B cell (primary cell): ENCODE results near the gene SLC35G6. TPM values are rescaled to one million over a fixed set of nuclear protein-coding genes. Genes with fewer than 3 reads are reported as not detected.
A peak's percentile ranks its signal among the peaks of the same experiment; 100 is the strongest.

ENCODE experiments used
- ATAC-seq: fragments of 200-7000 bp; cut with Tn5 transposase; one replicate; pipeline ENCODE4 v1.10.0; 2021; ENCODE audit warnings: low read depth, mild to moderate bottlenecking, moderate number of reproducible peaks, moderate library complexity
- CTCF ChIA-PET: fragments of 350-600 bp; sonication (Branson Sonifier 250); formaldehyde crosslinking; loops from one replicate; lab custom pipeline; 2021; ENCODE audit warnings: antibody characterized with exemption, inconsistent platforms; lab: Charles Lee
- POLR2A ChIA-PET: fragments of 350-600 bp; sonication (Branson Sonifier 250); formaldehyde crosslinking; loops from one replicate; lab custom pipeline; 2021; ENCODE audit warnings: antibody characterized with exemption; lab: Charles Lee
- DNase-seq: peaks from one replicate; pipeline ENCODE4 v3.0.0; 2013
- H2AFZ ChIP-seq: 2 replicates; pipeline ENCODE4 v1.6.1; 2012; ENCODE audit warnings: mild to moderate bottlenecking, low read depth, low read length; ENCODE audit not compliant: insufficient read depth, poor library complexity, severe bottlenecking
- H3K27ac ChIP-seq, 2 donors: 1 replicate in 1 of 2; 2 replicates in 1 of 2; pipeline ENCODE4 v1.5.1; 2012 to 2013; ENCODE audit warnings: low read length in 2 of 2, mild to moderate bottlenecking in 2 of 2, moderate library complexity in 1 of 2
- H3K27me3 ChIP-seq, 4 experiments: fragments of 200-600 bp in 1 of 4; sonication (generic) in 1 of 4; replicated peaks in 1 of 4; 1 replicate in 2 of 4; 2 replicates in 2 of 4; pipeline versions ENCODE4 v1.6.1 to v1.7.0; 2013 to 2016; ENCODE audit warnings: low read length in 3 of 4, mild to moderate bottlenecking in 2 of 4, mixed read lengths in 1 of 4, moderate library complexity in 1 of 4; ENCODE audit not compliant: insufficient read depth in 4 of 4, control insufficient read depth in 3 of 4; ENCODE audit errors: control extremely low read depth in 1 of 4
- H3K36me3 ChIP-seq, 2 experiments: replicated peaks in 1 of 2; 1 replicate in 1 of 2; 2 replicates in 1 of 2; pipeline versions ENCODE4 v1.6.1 to v1.7.1; 2013; ENCODE audit warnings: low read length in 1 of 2; ENCODE audit not compliant: insufficient read depth in 2 of 2, control insufficient read depth in 1 of 2; ENCODE audit errors: control extremely low read depth in 1 of 2, extremely low read depth in 1 of 2
- H3K4me1 ChIP-seq, 2 donors: fragments of 200-600 bp in 1 of 2; sonication (generic) in 1 of 2; 1 replicate in 1 of 2; 2 replicates in 1 of 2; pipeline versions ENCODE4 v1.5.1 to v1.6.1; 2013 to 2017; ENCODE audit warnings: low read length in 2 of 2; ENCODE audit not compliant: control insufficient read depth in 2 of 2, insufficient read depth in 2 of 2
- H3K4me2 ChIP-seq: replicated peaks from 2 replicates; pipeline ENCODE3; 2012; ENCODE audit warnings: mild to moderate bottlenecking, low read depth, low read length; ENCODE audit not compliant: poor library complexity, severe bottlenecking
- H3K4me3 ChIP-seq, 5 experiments: fragments of 200-600 bp in 1 of 5; sonication (generic) in 1 of 5; 1 replicate in 3 of 5; 2 replicates in 2 of 5; pipeline versions ENCODE4 v1.5.1 to v1.7.0; 2011 to 2016; ENCODE audit warnings: low read length in 4 of 5, mild to moderate bottlenecking in 4 of 5, low read depth in 2 of 5, control low read depth in 1 of 5, moderate library complexity in 1 of 5; ENCODE audit not compliant: insufficient read depth in 1 of 5; ENCODE audit errors: control extremely low read depth in 1 of 5, extremely low read depth in 1 of 5
- H3K79me2 ChIP-seq: fragments of 200-600 bp; sonication (generic); one replicate; pipeline ENCODE4 v1.6.0; 2016; ENCODE audit warnings: low read length; ENCODE audit not compliant: control insufficient read depth, insufficient read depth
- H3K9ac ChIP-seq: fragments of 200-600 bp; sonication (generic); 2 replicates; pipeline ENCODE4 v1.6.1; 2017; ENCODE audit warnings: mild to moderate bottlenecking, low read length, moderate library complexity
- H3K9me3 ChIP-seq, 3 donors: one replicate each; pipeline versions ENCODE4 v1.6.1 to v1.7.1; 2013; ENCODE audit warnings: low read length in 2 of 3; ENCODE audit not compliant: control insufficient read depth in 2 of 3, insufficient read depth in 1 of 3; ENCODE audit errors: control extremely low read depth in 1 of 3
- H4K20me1 ChIP-seq: 2 replicates; pipeline ENCODE4 v1.6.0; 2012; ENCODE audit warnings: mild to moderate bottlenecking, low read length; ENCODE audit not compliant: insufficient read depth, control insufficient read depth, poor library complexity, severe bottlenecking
- H3K27ac Mint-ChIP-seq: one replicate; pipeline ENCODE4 v1.8.0; 2021; ENCODE audit warnings: mixed read lengths
- H3K27me3 Mint-ChIP-seq: one replicate; pipeline ENCODE4 v1.8.0; 2021; ENCODE audit warnings: mixed read lengths
- H3K4me1 Mint-ChIP-seq: one replicate; pipeline ENCODE4 v1.8.0; 2021; ENCODE audit warnings: mixed read lengths
- H3K4me3 Mint-ChIP-seq: one replicate; pipeline ENCODE4 v1.8.0; 2021; ENCODE audit warnings: mixed read lengths
- H3K9me3 Mint-ChIP-seq: one replicate; pipeline ENCODE4 v1.8.0; 2022; ENCODE audit warnings: mixed read lengths; ENCODE audit not compliant: insufficient read depth
- CTCF ChIP-seq: fragments of 200-600 bp; IDR thresholded peaks from one replicate; pipeline ENCODE4 v1.8.0; 2022; ENCODE audit warnings: antibody characterized with exemption, mild to moderate bottlenecking
- EZH2 ChIP-seq: IDR thresholded peaks from 2 replicates; pipeline ENCODE4 v1.6.1; 2012; ENCODE audit warnings: borderline replicate concordance, low read depth, mild to moderate bottlenecking, moderate library complexity, low read length; ENCODE audit not compliant: insufficient read depth, poor library complexity, severe bottlenecking
- WGBS: methylation state at CpG from one replicate; pipeline ENCODE4 v1.1.5; 2013; ENCODE audit warnings: missing lambda C conversion rate; ENCODE audit not compliant: insufficient coverage; 5-methylcytosine and 5-hydroxymethylcytosine counted together
- intact Hi-C: fragments of 100-400 bp; cut with micrococcal nuclease; formaldehyde crosslinking; loops from one replicate; pipeline ENCODE4 v1.10.0; 2022
- polyA plus RNA-seq: library from polyadenylated mRNA; depleted of rRNA; stranded (reverse); fragments of >200 nt; gene quantifications from 2 replicates; pipeline ENCODE4 v1.2.3, GENCODE V29; 2012
- total RNA-seq, 2 donors: library from RNA; stranded (reverse); fragments of 120-200 nt in 1 of 2; gene quantifications; 1 replicate in 1 of 2; 2 replicates in 1 of 2; pipeline versions ENCODE4 v1.2.3 to v1.2.4, GENCODE V29; 2013 to 2022

SLC35G6 gene
- total and polyA plus RNA-seq, 2 donors (not counting 1 experiment from before 2014, with no cell fraction given): 0.04 to 0.30 TPM

DNA sequence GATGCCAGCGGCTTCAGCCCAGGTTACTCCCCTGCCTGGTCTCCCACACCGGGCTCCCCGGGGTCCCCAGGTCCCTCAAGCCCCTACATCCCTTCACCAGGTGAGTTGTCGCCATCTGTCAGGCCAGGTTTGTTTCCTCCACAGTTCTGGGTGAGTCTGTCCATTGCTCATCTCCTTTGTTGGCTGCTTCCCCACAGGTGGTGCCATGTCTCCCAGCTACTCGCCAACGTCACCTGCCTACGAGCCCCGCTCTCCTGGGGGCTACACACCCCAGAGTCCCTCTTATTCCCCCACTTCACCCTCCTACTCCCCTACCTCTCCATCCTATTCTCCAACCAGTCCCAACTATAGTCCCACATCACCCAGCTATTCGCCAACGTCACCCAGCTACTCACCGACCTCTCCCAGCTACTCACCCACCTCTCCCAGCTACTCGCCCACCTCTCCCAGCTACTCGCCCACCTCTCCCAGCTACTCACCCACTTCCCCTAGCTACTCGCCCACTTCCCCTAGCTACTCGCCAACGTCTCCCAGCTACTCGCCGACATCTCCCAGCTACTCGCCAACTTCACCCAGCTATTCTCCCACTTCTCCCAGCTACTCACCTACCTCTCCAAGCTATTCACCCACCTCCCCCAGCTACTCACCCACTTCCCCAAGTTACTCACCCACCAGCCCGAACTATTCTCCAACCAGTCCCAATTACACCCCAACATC is 31.7 kb downstream of the SLC35G6 start:
- H2AFZ ChIP-seq: no peak overlapping the region
- no peaks in the 10 kb centered on the region for H3K79me2 ChIP-seq
- Mint-ChIP-seq H3K27me3 (no peaks in the 10 kb centered on the region), H3K4me1 (no peaks in the 10 kb centered on the region), H3K4me3 (no peak overlapping the region), H3K9me3 (no peaks in the 10 kb centered on the region), H3K27ac (no peak overlapping the region)
- no peak overlapping the region for H3K9ac ChIP-seq
- H4K20me1 ChIP-seq: no peaks in the 10 kb centered on the region
- CTCF ChIA-PET: interaction anchor here (0.6 to 19.2 kb wide), 24 partner anchors 8 to 229 kb away, joined by 3 to 666 read pairs (median 4); partner anchors contain the start of genes CD68, MPDU1, SENP3 and SOX15
- 95% methylated on average over 20 of the region's 20 CpGs for WGBS
- H3K4me2 ChIP-seq: no peak overlapping the region
- H3K9me3 ChIP-seq: no peaks in the 10 kb centered on the region
- intact Hi-C loops: no loop called here
- H3K4me1 ChIP-seq: no peaks in the 10 kb centered on the region
- H3K36me3 ChIP-seq: peaks cover 9 to 57% of the 10 kb centered on the region in 2 experiments
- no peak for ATAC-seq
- no peak overlapping the region for H3K27ac ChIP-seq
- no peaks in the 10 kb centered on the region for H3K27me3 ChIP-seq
- peak; percentile 27 for DNase-seq
- H3K4me3 ChIP-seq: no peak overlapping the region
- POLR2A ChIA-PET: interaction anchor here (4.2 kb wide), 1 partner anchor 47 kb away, joined by 32 read pairs; the partner anchor contains the start of genes SENP3 and TNFSF13
- TF ChIP-seq CTCF (no peak), EZH2 (no peak)
